CD4-positive, alpha-beta T cell (primary cell): ENCODE data around the gene DOP1B. TPM values are rescaled to one million over a fixed set of nuclear protein-coding genes. Genes with fewer than 3 reads are reported as not detected.

ENCODE experiments used
- ATAC-seq: fragments of 200-7000 bp; cut with Tn5 transposase; one replicate; pipeline ENCODE4 v1.10.0; 2022; ENCODE audit warnings: mild to moderate bottlenecking; ENCODE audit not compliant: poor library complexity
- CTCF ChIA-PET: fragments of 350-600 bp; sonication (Branson Sonifier 250); formaldehyde crosslinking; loops from one replicate; lab custom pipeline; 2021; ENCODE audit warnings: antibody characterized with exemption, inconsistent platforms; lab: Charles Lee
- POLR2A ChIA-PET: fragments of 350-600 bp; sonication (Branson Sonifier 250); formaldehyde crosslinking; loops from one replicate; lab custom pipeline; 2021; ENCODE audit warnings: antibody characterized with exemption, inconsistent platforms; lab: Charles Lee
- DNase-seq, 14 experiments: peaks; one replicate each; pipeline ENCODE4 v3.0.0-alpha.2; 2013 to 2020; ENCODE audit warnings: mixed read lengths in 2 of 14
- H3K27ac ChIP-seq, 2 donors: one replicate each; pipeline versions ENCODE4 v1.5.1 to v1.7.0; 2013; ENCODE audit warnings: low read length in 2 of 2, low read depth in 1 of 2, mild to moderate bottlenecking in 1 of 2
- H3K27me3 ChIP-seq, 2 experiments: 1 replicate in 1 of 2; 2 replicates in 1 of 2; pipeline versions ENCODE4 v1.6.1 to v1.7.0; 2013; ENCODE audit warnings: low read length in 2 of 2, control low read depth in 1 of 2, mild to moderate bottlenecking in 1 of 2, moderate library complexity in 1 of 2; ENCODE audit not compliant: insufficient read depth in 2 of 2, control insufficient read depth in 1 of 2
- H3K36me3 ChIP-seq: one replicate; pipeline ENCODE4 v1.6.1; 2013; ENCODE audit warnings: low read length, control low read depth; ENCODE audit not compliant: insufficient read depth
- H3K4me1 ChIP-seq: one replicate; pipeline ENCODE4 v1.6.1; 2013; ENCODE audit warnings: low read length, control low read depth; ENCODE audit not compliant: insufficient read depth
- H3K4me3 ChIP-seq: one replicate; pipeline ENCODE4 v1.5.1; 2013; ENCODE audit warnings: mild to moderate bottlenecking, low read length, moderate library complexity
- H3K9me3 ChIP-seq, 2 experiments: 1 replicate in 1 of 2; 2 replicates in 1 of 2; pipeline versions ENCODE4 v1.6.1 to v1.7.0; 2013; ENCODE audit warnings: low read length in 2 of 2, mild to moderate bottlenecking in 2 of 2, control low read depth in 1 of 2, moderate library complexity in 1 of 2; ENCODE audit not compliant: control insufficient read depth in 1 of 2, insufficient read depth in 1 of 2
- H3K27ac Mint-ChIP-seq: one replicate; pipeline ENCODE4 v1.8.0; 2020; ENCODE audit warnings: mixed read lengths
- H3K27me3 Mint-ChIP-seq: one replicate; pipeline ENCODE4 v1.8.0; 2021; ENCODE audit warnings: mixed read lengths
- H3K36me3 Mint-ChIP-seq: one replicate; pipeline ENCODE4 v1.8.0; 2021; ENCODE audit warnings: low read depth, mixed read lengths
- H3K4me1 Mint-ChIP-seq: one replicate; pipeline ENCODE4 v1.8.0; 2021; ENCODE audit warnings: low read depth, mixed read lengths
- H3K4me3 Mint-ChIP-seq: one replicate; pipeline ENCODE4 v1.8.0; 2020; ENCODE audit warnings: mild to moderate bottlenecking, mixed read lengths
- H3K9me3 Mint-ChIP-seq: one replicate; pipeline ENCODE4 v1.8.0; 2020; ENCODE audit warnings: mixed read lengths
- intact Hi-C, 2 experiments: fragments of 100-400 bp; cut with DNase I in 1 of 2; cut with micrococcal nuclease in 1 of 2; formaldehyde crosslinking; loops; one replicate each; pipeline versions ENCODE4 v1.15.1 to v1.9.0; 2023 to 2025; cut with DNase I, micrococcal nuclease
- polyA plus RNA-seq, 2 donors: library from polyadenylated mRNA; unstranded; fragments of 120-200 nt; gene quantifications; one replicate each; pipeline ENCODE4 v1.2.1, GENCODE V29; 2013
- total RNA-seq, 174 experiments: library from RNA in 2 of 174; stranded (reverse) in 2 of 174; gene quantifications; one replicate each; pipeline ENCODE4 v1.2.3 and lab custom pipeline; 2021 to 2026
- TF ChIP-seq, protein P1 (sequence below): fragments of 200-600 bp; IDR thresholded peaks from one replicate; pipeline ENCODE4 v1.8.0; 2022; ENCODE audit warnings: antibody characterized with exemption, mild to moderate bottlenecking

The DOP1B gene, protein sequence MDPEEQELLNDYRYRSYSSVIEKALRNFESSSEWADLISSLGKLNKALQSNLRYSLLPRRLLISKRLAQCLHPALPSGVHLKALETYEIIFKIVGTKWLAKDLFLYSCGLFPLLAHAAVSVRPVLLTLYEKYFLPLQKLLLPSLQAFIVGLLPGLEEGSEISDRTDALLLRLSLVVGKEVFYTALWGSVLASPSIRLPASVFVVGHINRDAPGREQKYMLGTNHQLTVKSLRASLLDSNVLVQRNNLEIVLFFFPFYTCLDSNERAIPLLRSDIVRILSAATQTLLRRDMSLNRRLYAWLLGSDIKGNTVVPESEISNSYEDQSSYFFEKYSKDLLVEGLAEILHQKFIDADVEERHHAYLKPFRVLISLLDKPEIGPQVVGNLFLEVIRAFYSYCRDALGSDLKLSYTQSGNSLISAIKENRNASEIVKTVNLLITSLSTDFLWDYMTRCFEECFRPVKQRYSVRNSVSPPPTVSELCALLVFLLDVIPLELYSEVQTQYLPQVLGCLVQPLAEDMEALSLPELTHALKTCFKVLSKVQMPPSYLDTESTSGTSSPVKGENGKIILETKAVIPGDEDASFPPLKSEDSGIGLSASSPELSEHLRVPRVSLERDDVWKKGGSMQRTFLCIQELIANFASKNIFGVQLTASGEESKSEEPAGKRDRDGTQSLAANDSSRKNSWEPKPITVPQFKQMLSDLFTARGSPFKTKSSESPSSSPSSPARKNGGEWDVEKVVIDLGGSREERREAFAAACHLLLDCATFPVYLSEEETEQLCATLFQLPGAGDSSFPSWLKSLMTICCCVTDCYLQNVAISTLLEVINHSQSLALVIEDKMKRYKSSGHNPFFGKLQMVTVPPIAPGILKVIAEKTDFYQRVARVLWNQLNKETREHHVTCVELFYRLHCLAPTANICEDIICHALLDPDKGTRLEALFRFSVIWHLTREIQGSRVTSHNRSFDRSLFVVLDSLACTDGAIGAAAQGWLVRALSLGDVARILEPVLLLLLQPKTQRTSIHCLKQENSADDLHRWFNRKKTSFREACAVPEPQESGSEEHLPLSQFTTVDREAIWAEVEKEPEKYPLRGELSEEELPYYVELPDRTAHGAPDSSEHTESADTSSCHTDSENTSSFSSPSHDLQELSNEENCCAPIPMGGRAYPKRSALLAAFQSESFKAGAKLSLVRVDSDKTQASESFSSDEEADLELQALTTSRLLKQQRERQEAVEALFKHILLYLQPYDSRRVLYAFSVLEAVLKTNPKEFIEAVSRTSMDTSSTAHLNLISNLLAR (N-terminal part only)
- 10 to 100 TPM; 11.0 to 12.7 TPM for total RNA-seq
- polyA plus RNA-seq (2013, experiment 1 of 2), result 13.7 TPM
- 14.7 TPM for polyA plus RNA-seq (2013, experiment 2 of 2)
- total RNA-seq (lab: John Stamatoyannopoulos, UW), result 8.6 to 77.0 (median 41.1) reads per million in 172 experiments

GRCh38 chr21:36156815-36157670 is at the start of gene DOP1B:
Gene DOP1B, plus strand, starts transcription at chr21:36156824. Its CDS starts 7,910 bp downstream, at chr21:36164734.
- Histone ChIP-seq H3K27me3 (no peaks in the 10 kb centered on the region), H3K4me3 (peak within 1 kb of the TSS; percentile 85), H3K4me1 (peaks cover 25% of the 10 kb centered on the region), H3K27ac (peak within 1 kb of the TSS; percentile 70 to 74), H3K36me3 (no peaks in the 10 kb centered on the region), H3K9me3 (no peaks in the 10 kb centered on the region)
- TF ChIP-seq, protein P1, sequence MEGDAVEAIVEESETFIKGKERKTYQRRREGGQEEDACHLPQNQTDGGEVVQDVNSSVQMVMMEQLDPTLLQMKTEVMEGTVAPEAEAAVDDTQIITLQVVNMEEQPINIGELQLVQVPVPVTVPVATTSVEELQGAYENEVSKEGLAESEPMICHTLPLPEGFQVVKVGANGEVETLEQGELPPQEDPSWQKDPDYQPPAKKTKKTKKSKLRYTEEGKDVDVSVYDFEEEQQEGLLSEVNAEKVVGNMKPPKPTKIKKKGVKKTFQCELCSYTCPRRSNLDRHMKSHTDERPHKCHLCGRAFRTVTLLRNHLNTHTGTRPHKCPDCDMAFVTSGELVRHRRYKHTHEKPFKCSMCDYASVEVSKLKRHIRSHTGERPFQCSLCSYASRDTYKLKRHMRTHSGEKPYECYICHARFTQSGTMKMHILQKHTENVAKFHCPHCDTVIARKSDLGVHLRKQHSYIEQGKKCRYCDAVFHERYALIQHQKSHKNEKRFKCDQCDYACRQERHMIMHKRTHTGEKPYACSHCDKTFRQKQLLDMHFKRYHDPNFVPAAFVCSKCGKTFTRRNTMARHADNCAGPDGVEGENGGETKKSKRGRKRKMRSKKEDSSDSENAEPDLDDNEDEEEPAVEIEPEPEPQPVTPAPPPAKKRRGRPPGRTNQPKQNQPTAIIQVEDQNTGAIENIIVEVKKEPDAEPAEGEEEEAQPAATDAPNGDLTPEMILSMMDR, result no peak
- H3K4me1 Mint-ChIP-seq, result peaks cover 47% of the 10 kb centered on the region
- H3K27ac Mint-ChIP-seq, result peak within 1 kb of the TSS; percentile 76
- H3K4me3 Mint-ChIP-seq, result peak within 1 kb of the TSS; percentile 94
- ATAC-seq (no peak), DNase-seq (peak in 11 of 14 experiments; percentile 9 to 56 (median 25))
- H3K36me3 Mint-ChIP-seq, result peaks cover 7% of the 10 kb centered on the region
- POLR2A ChIA-PET, result interaction anchor here (1.9 to 2.8 kb wide), 2 partner anchors 17 to 163 kb away, joined by 11 to 21 read pairs; partner anchors contain the start of gene MORC3
- intact Hi-C loops, result loop anchor here (1.0 to 5.0 kb wide), 6 partner anchors 16 to 230 kb away; partner anchors contain the start of genes CHAF1B (in 1 of the 2) and MORC3 (in 1 of the 2)
- H3K27me3 Mint-ChIP-seq, result no peaks in the 10 kb centered on the region
- H3K9me3 Mint-ChIP-seq, result no peaks in the 10 kb centered on the region
- CTCF ChIA-PET, result no interaction called here

GRCh38 chr21:36109868-36110267 is 46.8 kb upstream of the DOP1B start:
- CTCF ChIA-PET, result no interaction called here
- Mint-ChIP-seq H3K4me3 (no peak overlapping the region), H3K4me1 (peaks cover 27% of the 10 kb centered on the region), H3K27me3 (peaks cover 31% of the 10 kb centered on the region), H3K9me3 (no peaks in the 10 kb centered on the region), H3K36me3 (no peaks in the 10 kb centered on the region), H3K27ac (no peak overlapping the region)
- TF ChIP-seq, protein P1, result no peak
- Histone ChIP-seq H3K36me3 (no peaks in the 10 kb centered on the region), H3K27ac (no peak overlapping the region), H3K4me3 (no peak overlapping the region), H3K4me1 (peaks cover 26% of the 10 kb centered on the region), H3K27me3 (peaks cover 6 to 10% of the 10 kb centered on the region in 2 experiments), H3K9me3 (no peaks in the 10 kb centered on the region)
- POLR2A ChIA-PET, result no interaction called here
- intact Hi-C loops, result loop anchor here in 1 of 2 experiments (10.0 kb wide), 2 partner anchors 265 to 705 kb away; no protein-coding TSS in a partner anchor
- DNase-seq, result no peak
- no peak for ATAC-seq
